ENCODE data around the gene VCP.

VCP gene

DNA sequence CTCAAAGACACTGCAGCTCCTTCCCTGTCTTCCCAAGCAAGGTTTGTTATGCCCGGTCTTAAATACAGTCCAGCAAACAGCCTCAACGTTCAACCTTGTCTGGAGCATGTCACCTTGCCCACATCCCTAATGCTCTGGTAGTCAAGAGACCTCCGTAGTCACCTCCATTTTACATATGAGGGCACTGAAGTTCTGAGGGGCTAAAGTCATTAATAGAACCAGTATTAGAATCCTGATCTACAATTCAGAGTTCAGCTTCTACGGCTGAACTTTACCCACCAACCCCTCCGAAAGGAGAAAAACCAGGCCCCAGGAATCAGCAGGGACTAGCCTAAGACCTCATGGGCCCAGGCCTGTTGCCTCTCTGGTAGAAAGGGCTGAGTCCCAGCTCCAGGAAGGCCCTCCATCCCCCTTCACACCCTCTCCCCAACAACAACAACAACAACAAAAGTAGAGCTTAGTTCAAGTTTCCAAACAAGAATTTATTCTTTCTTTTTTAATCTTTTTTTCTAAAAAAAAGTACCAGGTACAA is 31.3 kb upstream of the VCP start:
- no peak for DNase-seq (ENCODE audit: low read depth)

GRCh38 chr9:35102769-35103659 is 30.6 kb upstream of the VCP start, which contains the start of gene STOML2:
Gene STOML2, minus strand, starts transcription at chr9:35103131. Its CDS starts 37 bp downstream, at chr9:35103094.
- DNase-seq (ENCODE audit: low read depth) = peak; percentile 88

GRCh38 chr9:35102465-35102768 is 30.0 kb upstream of the VCP start:
- no peak for DNase-seq (ENCODE audit: low read depth)

DNA sequence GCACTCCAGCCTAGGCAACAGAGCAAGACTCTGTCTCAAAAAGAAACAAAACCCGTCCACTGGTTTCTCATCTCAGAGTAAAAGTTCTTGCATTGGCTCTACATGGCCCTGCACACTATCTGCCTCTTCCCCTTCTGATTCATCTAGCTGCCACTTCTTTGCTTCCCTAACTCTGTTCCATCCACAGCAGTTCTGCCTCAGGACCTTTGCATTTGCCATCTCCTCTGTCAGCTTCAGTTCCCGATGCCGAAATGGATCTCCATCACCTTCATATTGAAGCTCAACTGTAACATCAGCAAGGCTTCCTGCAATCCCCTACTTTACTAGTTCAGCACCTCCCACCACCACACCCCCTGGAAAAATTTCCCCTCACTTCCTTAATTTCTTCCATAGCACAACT is 25.1 kb upstream of the VCP start:
- no peak for DNase-seq (ENCODE audit: low read depth)

GRCh38 chr9:35096035-35096849 is 23.8 kb upstream of the VCP start, which contains the start of gene PIGO:
Gene PIGO, minus strand, starts transcription at chr9:35096591. Its CDS starts 1,026 bp downstream, at chr9:35095565.
- DNase-seq (ENCODE audit: low read depth) = peak; percentile 83

DNA sequence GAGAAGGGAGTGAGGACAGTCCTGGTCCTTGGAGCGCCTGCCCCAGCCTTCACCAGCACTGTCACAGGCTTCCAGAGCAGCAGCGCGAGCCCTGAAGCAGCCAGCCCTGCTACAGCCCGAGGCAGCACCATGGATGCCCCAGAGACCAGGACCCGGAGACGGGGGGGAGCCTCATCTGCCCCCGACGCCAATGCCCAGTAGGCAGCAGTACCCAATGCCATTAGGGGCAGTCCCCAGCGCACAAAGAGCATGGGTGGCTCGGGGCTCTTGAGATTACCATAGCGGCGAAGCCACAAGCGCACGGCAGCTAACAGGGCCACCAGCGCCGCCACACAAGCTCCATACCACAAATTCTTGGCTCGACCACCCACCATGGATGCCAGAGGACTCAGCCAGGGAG is 19.1 kb upstream of the VCP start:
- DNase-seq (ENCODE audit: low read depth) = no peak

- no peak for DNase-seq (ENCODE audit: low read depth)
Measured at GRCh38 chr9:35089434-35089833, 17.0 kb upstream of the VCP start.

GRCh38 chr9:35085078-35085477 is 12.7 kb upstream of the VCP start:
- no peak for DNase-seq (ENCODE audit: low read depth)

GRCh38 chr9:35079426-35080341 is 7.3 kb upstream of the VCP start, which contains the start of gene FANCG:
Gene FANCG, minus strand, starts transcription at chr9:35079942. Its CDS starts 418 bp downstream, at chr9:35079524.
- DNase-seq (ENCODE audit: low read depth) = peak; percentile 65

GRCh38 chr9:35079041-35079425 is 6.6 kb upstream of the VCP start:
- DNase-seq (ENCODE audit: low read depth) = no peak

DNA sequence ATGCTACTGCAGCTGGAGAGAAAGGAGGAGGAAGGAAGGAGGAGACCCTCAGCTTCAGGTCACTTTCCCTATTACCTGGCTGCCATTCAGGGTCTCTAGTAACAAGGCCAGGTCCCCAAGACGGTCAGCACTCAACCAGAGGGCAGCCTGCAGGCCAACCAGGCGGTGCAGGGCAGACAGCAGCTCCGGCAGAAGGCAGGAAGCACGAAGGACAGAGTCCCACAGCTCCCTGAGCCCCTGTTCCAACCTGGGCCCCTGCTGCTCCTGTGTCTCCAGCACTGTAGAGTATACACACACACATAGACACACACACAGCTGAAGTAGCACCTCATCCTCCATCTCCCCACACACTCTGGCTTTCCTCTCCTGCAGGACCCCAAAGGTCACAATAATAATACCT is 5.6 kb upstream of the VCP start:
- no peak for DNase-seq (ENCODE audit: low read depth)

DNA sequence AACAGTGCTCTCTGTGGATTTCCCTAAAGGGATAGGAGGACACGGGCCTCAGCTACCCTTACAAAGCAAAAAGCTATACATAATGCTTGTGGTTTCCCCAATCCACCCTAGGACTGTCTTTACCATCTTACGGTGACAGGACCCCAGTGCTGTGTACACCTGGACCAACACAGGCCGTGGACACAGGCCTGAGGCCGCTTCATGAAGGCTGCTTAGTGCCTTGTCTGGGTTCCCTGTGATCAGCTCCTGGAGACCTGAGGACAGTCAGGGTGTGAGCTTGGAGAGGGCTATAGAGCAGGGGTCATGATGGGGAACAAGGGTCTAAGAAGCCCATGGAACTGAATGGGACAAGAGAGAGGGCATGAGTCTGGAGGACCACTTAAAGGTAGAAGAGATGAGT is 4.4 kb upstream of the VCP start:
- no peak for DNase-seq (ENCODE audit: low read depth)

DNA sequence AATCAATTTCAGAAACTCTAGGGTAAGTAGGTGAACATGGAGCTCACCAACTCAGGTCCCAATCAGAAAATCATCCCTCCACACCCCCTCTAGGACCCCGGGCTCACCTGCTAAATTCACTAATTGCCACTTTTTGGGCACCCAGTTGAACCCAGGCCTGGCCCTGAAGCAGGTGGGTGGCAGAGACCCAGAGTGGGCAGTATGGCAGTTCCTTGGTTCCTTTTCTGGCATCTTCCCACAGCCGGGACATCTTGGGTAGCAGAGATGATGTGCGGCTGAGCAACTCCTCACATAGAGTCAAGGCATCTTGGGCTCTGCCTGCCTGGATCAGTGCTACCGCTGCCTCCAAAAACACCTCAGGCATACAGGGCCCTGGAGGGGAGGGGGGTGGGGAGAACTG is 2.9 kb upstream of the VCP start:
- no peak for DNase-seq (ENCODE audit: low read depth)

- DNase-seq (ENCODE audit: low read depth) = no peak
Measured at GRCh38 chr9:35074791-35075190, 2.4 kb upstream of the VCP start.

DNA sequence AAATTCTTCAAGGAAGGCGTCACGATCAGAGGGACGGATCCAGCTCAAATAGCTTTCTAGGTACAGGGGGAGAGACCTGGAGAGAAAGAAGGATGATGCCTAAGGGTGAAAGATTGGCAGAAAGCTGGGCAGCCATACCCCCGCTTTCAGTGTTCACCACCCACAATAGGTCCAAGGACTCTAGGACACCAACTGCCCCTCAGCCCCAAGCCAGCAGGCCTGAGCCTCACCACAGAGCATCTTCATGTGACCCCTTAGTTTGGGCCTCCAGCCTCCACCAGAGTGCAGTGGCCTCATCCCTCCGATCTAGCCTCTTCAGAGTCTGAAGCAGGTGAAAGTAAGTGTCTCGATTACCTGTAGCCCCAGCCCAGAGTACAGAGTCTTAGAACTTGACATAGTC is 1.7 kb upstream of the VCP start:
- no peak for DNase-seq (ENCODE audit: low read depth)

- DNase-seq (ENCODE audit: low read depth) = no peak
Measured at GRCh38 chr9:35073279-35073612, 821 bp upstream of the VCP start.

GRCh38 chr9:35071814-35072460 is 488 bp downstream of the VCP start:
- DNase-seq (ENCODE audit: low read depth) = peak; percentile 60

DNA sequence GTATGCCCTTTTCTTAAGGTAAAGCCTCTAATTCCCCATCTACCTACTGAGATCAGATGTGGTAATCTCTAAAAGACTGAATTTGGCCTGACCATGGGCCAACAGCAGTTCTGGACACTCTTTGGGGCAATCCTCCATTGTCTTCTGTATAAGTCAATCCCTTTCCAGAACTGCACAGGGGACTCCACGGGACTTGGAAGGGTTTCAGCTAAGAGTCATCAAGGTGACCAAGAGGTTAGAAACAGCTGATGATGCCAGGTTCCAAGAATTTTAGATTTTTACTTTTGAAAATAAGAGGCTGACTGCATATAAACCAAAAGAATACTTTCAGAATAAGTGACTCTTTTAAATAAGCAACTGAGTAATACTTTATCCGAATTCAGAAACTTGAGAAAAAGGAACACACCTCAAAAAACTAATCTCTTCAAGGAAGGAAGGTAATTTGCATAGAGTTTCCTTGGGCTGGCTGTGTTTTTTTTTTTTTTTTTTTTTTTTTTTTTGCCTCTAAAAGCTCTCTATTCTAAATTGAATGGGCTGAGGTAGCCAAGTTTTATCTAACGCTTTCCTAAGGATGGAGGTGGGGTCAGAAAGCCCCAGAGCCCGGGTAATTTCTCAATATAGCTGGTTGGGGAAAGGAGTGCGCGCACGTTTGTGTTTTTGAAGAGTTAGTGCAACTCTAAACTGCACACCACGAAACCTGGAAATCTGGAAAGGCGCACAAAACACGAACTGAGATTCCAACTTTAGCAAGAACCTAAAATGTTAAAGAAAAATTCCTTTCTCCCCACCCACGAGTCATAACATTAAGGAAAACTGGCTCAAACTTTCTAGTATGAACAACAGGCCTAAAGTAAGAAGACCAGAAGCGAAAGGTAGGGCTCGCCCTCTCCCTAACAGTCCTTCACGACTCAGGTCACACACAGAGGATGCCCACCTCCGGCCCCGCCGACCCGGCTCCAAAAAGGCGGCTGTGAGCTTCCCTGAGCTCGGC is 1.3 kb downstream of the VCP start:
- DNase-seq (ENCODE audit: low read depth) = no peak

DNA sequence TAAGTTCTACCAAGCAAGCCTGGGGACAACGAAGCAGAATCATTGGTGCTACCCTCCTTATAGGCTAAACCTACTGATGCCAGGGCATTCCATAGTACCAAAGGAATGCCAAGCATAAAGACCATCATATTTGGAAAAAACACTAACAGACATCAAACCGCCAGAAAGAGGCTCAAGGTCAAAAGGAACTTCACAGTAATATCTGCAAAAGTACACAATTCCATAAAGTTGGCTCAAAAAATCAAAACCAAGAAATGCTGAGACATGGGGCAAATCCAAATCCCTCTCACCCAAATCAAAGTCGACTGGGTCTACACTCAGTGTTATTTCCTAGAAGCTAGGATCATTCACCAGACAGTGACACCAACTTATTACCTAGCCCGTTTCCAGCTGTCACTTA is 3.4 kb downstream of the VCP start:
- DNase-seq (ENCODE audit: low read depth) = no peak

- DNase-seq (ENCODE audit: low read depth) = no peak
Measured at GRCh38 chr9:35067056-35067455, 5.4 kb downstream of the VCP start.
